ENCODE results near the gene SNX17.

GRCh38 chr2:27420996-27421395 lies 50.6 kb downstream of the SNX17 start:
- TF ChIP-seq CTCF (conservative IDR thresholded peaks at IDR 0.05 in 1 of 2, IDR thresholded peaks at IDR 0.05 in 1 of 2; ENCODE audit: extremely low read depth in 1 of 2, insufficient read depth in 1 of 2, low read depth in 1 of 2, low read length in 2 of 2) (no peak), EZH2 (IDR thresholded peaks at IDR 0.05; ENCODE audit: borderline replicate concordance, low read length) (no peak)

Measured in mammary epithelial cell (primary cell).